Dermis blood vessel endothelial cell (primary cell): ENCODE results near the gene DUSP22. TPM values are rescaled to one million over a fixed set of nuclear protein-coding genes. Genes with fewer than 3 reads are reported as not detected.
"Not testable (repeated sequence)": the region's sequence is repeated elsewhere in the genome, so short reads cannot be mapped to it uniquely, and the experiment has no call there.

Experiments used
- DNase-seq: peaks from one replicate; pipeline ENCODE4 v3.0.0; 2010
- total RNA-seq: library from RNA; depleted of rRNA; stranded (reverse); fragments of >200 nt; gene quantifications from 2 replicates; pipeline ENCODE4 v1.2.3, GENCODE V29; 2014

The DUSP22 gene
- total RNA-seq, 1 donor from 2014 or later = 40.8 TPM

DNA sequence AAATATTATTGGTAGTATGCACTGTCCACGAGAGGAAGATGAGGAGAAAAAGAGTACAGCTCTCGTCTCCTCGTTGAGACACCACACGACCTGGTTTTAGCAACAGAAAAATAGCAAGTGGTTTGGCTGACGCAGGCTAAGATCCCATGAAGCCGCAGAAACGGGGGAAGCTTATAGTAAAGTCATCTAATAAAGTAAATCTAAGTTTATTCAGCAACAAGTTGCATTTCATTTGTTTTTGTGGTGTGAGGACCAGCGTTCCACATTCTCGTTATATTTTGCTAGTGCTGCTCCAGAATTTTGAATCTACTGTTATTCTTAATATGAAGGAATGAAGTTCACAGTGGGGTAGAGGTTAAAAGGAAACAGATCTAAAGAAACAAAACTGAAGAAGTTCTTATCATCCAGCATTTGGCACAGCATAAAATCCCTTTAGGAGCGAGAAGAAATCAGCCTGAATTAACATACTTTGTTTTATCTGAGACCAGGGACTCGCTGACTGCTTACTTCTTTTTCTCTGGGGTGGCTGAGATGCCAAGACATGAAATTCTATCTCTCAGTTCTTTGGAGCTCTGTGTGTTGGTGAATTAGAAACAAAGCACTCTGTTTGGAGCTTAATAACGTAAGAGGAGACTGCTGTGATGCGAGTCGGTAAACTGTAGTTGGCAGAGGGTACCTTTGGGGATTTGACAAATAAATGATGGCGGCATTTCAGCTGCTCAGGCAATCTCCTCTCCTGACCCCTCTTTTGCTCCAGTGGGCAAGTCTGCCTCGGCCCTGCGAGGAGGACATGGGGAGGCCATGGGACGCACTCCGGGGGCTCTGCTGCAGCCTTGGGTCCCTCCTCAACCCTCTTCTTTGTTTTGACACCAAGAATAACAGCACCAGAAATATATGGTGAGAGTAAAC, 74.4 kb downstream of the DUSP22 start:
- DNase-seq = no peak

DNA sequence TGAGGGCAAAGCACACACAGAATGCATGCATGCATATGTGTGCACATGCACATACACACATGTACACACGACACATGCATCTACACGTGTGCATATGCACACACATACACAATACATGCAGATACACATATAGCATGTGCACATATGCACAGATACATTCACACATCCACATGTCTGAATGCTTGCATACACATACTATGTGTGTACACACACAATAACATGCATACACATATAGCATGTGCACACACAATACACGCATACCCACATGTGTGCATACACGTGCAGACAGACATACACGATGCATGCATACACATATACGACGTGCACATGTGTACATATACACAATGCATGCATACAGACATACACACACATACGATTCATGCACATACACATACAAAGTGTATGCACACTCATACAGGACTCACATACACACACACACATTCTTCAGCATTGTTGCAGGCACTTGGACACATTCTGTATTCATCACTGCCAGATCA, 75.1 kb downstream of the DUSP22 start:
- DNase-seq = no peak

DNA sequence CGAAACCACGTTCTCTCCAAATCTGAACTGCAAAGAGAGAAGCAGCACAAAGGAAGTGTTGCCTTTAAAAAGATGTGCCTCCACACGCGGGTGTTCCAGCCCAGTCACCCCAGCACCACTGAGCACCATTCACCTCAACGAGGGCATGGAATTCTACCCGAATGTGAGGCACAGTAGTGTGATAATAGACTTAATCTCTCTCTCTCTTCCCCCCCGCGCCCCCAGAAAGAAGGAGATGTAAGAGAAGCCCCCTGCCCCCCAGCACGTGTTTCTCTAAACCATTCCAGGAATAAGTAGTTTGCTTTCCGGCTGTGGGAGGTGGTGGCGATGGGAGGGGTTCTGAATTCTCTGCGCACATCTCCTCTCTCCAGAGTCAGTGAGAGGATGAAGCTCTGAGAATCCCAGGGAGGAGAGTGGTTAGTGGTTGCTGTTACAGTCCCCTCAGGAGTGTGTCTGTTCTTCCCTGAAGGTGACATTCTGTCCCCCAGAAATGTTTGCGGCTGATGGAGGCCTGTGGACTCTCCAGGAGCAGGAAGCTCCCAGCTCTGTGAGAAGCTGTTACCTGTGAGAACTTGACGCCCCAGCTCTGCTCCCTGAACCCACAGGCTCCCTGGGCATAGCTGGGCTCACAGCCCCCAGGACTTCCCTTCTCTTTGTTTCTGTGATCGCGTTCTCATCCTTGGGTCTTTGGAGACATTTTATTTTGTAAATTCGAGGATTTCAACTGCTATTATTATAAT, 75.8 kb downstream of the DUSP22 start:
- DNase-seq = no peak

DNA sequence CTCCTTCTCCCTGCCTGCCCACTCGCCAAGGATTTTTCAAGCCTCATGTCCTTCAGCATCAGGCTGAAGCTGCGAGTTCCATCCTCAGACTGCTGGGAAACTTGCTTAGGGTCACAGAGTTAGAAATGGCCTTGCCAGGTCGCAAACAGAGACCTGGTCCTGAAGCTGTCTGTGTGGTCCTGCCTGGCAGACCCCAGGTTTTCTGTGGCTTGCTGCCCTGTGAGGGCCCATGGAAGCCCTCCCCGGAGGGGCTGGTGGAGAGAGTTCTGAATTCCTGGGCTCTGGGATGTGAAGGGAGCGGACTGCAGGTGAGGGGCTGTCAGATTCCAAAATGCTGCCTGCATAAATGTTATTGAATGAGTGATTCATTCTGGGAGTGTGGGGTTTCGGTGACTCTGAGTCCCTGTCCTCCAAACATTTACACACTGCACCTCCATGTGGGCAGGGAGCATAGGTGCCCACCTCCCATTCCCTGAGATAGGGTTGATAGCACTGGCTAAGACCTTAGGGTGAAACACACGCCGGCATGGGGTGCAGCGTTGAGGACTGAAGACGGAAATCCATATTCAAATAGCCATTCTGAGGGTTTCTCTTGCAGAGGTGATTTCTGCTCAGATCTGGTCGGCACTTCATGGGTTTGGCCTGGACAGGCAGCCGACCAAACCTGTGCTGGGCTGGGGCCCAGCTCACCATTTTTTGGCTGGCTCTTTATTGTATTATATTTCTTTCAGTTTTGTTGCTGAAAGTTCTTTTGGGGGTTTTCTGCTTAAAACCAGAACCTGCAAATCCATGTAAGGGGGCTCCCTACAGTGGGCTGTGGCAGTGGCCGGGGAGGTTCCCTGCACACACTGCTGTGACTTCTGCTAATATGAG, 77.5 kb downstream of the DUSP22 start:
- no peak for DNase-seq

DNA sequence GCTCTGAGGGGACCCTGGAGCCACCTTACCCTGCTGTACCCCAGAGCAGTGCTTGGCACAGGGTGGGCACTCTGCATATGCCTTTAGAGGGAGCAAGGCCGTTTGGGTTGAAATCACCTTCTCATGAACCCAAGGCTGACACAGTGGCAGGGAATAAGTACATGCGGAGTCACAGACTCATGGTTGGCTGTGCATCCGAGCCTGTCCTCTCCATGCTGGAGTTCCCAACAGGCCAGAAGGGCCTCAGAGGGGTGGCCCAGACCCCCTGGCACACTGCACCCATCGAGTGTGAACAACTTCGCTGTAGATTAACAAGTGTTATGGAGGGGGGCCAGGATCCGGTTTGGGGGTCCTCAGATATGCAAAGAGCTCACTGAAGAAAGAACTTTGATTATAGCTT, 78.3 kb downstream of the DUSP22 start:
- no peak for DNase-seq

DNA sequence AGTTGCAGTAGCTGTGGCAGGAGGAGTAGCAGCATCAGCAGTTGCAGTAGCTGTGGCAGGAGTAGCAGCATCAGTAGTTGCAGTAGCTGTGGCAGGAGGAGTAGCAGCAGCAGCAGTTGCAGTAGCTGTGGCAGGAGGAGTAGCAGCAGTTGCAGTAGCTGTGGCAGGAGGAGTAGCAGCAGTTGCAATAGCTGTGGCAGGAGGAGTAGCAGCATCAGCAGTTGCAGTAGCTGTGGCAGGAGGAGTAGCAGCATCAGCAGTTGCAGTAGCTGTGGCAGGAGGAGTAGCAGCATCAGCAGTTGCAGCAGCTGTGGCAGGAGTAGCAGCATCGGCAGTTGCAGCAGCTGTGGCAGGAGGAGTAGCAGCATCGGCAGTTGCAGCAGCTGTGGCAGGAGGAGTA, 79.6 kb downstream of the DUSP22 start:
- not testable (repeated sequence) for DNase-seq

DNA sequence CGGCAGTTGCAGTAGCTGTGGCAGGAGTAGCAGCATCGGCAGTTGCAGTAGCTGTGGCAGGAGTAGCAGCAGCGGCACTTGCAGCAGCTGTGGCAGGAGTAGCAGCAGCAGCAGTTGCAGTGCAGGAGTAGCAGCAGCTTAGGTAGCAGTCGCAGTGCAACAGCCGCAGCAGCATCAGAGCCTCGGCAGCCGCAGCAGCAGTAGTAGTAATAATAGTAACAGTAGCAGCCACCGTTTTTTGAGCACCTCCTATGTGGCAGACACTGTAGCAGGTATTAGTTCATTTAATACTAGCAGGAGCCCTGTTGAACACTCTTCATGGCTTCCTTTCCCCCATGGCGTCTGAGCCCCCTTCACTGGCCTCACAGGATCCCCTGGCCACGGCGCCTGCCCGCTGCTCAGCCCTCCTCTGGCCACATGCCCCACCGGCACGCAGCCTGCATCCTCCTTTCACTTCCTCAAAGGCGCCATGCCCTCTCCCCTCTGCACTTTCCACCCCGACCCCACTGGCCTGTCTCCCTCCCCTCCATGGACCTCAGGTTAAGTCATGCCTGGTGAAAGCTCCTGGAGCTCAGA, 80.1 kb downstream of the DUSP22 start:
- DNase-seq = no peak

DNA sequence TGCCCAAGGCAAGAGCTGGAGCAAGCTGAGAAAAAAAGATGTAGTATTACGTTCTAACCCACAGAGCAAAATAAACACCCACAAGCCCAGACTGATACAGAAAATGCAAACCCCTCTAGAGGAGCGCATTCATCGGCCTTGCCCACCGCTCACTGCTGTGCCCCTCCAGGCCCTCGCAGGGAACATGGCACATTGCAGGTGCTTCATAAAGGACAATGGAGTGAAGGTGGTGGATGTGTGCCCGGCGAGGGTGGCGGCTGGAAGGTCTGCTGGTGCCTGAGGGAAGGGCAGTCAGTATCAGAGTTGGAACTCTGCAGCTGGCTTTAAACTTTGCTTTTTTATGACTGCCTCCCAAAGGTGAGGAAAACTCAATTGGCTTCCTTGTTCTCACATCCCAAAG, 80.7 kb downstream of the DUSP22 start:
- no peak for DNase-seq

DNA sequence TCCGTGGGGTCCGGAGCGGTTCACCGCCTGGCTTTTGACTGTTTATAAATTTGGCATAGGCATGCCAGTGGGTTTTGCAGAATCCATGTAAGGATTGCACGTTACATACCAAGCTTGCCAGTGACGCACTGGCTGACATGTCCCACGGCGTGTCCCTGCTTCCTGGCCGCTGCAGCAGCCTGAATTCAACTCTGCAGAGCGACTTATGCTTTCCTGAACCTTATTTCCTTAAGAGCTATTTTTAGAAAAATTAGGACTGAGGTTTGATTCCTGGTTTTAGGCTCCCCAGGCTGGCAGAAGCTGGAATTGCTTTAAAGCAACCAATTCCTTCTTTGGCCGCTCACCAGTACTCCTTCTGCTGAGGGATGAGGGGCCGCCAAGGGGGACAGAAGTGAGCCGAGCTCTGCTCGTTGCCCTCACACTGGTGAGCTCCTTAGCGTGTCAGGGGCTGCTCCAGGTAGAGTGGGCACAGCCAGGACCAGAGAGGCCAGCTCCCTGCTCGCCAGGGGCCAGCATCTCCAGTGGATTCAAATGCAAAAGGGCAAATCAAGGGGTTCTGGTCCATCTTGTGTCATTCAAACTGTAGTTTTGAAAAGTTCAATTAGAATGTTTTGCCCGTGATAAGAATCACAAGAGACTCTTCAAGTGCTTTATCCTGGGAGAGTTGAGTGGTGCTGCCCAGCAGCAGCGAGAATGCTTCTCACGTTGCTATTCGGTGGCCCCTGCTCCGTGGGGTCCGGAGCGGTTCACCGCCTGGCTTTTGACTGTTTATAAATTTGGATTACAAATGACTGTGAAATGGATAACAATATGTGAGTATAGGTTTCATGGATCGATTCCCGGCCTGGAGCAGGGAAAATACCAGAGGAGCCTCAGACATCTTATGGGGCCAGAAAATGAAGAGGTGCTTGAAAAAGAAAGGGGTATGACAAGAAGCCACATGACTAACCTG, 81.8 kb downstream of the DUSP22 start:
- peak; percentile 17 for DNase-seq

DNA sequence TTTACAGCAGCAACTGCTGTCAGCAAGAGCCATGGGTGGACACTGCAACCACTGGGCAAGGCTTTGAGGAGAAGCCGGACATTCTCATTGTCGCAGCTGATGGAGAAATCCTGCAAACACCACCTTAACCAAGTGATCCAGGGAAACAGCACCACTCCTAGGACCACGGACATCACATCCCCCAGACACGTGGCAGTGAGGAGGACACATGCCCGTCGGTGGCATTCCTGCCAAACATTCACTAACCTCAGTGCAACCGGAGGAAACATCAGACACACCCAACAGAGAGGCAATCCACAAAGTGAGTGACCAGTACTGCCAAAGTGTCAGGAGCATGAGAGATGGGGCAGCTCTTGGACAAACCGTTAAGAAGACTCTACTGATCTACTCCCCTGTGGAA, 82.7 kb downstream of the DUSP22 start:
- DNase-seq = no peak

DNA sequence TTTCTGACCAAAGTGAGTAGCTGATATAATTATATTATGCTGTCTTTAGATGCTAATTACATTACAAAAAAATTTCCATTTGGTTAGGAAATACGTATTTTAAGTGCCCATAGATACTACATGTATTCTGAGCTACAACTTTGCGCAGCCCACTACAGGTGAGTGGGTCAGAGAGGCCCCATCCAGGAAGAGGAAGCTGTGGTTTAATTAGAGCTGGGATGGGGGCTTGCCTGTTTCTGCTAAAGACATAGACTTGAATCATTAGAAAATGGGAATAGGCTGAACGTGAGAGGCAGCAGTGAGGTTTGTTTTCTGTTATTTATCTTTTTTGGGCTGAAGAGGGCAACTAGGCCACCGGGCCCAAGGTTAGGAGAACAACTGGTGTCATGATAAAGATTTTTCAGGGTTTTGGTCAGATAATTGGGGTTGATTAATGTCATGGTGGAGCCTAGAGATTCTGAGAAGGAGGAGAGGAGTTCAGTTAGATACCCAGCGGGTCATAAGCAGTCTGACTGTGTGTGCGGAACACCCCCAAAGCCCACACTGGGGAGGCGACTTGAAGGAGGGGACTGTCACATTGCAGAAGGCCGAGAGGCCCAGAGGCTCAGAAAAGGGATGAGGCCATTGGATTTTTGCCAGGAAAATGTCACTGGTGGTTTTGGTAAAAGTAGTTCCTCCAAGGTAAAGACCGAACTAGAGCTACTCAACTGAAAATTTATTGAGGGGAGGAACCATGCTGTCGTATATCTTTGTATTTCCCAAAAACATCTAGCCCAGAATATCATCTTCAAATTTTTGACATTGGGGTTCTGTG, 84.7 kb downstream of the DUSP22 start:
- DNase-seq = no peak

DNA sequence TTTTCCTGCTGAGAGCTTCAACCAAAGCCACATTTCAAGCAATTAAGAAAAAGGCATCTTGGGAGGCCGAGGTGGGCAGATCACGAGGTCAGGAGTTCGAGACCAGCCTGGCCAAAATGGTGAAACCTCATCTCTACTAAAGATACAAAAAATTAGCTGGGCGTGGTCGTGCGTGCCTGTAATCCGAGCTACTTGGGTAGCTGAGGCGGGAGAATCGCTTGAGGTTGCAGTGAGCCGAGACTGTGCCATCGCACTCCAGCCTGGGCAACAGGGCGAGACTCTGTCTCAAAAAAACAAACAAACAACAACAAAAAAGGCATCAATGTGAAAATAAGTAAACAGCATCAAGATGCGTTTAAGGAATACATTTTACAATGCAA, 85.3 kb downstream of the DUSP22 start:
- DNase-seq = not testable (repeated sequence)

DNA sequence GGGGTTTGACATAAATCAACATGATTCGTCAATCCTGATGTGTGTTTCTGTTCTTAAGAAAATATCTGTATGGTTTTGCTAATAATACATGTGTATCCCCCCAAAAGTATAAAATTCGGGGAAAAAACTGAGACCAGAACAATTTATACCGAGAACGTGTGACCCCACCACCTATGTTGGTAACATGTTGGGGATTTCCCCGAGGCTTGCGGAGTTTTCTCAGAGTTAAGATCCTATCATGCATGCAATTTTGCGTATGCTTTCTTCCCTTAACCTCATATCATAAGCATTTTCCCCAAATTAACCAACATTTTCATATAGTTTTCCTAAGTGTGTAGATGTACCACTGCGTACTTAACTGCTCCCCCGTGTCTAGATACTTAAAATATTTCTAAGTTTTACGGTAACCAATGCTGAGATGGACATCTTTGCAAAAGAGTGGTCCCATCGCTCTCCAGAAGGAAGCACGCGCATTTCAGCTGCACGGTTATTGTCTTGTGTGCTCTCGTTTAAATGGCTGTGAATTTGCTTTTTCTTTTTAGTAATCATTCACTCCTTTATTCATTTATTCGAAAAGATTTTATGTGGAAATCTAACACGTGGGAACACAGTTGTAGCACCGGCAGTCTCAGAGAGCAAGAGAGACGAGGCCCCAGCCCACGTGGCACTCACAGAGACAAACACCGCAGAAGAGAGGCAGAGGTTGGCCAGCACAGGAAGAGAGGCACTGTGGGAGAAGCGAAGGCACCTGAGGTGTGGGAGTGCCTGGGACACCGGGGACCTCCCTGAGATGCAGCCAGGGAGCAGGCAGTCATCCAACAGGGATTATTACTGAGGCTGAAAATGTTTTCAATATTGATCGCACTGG, 86.0 kb downstream of the DUSP22 start:
- no peak for DNase-seq

DNA sequence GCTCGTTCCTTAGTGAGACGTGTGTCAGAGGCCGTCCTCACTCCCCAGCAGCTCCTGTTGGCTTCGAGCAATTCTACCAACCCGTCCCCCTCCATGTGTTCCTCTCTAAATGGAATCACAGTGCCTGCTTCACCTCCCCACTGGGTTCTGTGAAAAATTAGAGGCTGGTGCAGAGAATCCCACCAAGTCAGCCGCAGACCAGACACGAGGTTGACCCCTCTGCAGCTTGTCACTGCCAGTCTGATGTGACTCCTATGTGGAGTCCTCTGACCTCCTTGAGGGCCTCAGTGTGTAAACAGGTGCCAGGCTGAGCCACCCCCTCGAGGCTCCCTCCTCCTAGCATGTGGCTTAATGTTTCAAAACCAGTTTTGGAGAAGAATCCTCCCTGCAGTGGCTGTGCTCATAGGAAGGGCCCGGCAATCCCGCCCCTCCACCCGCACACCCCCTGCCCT, 86.7 kb downstream of the DUSP22 start:
- no peak for DNase-seq

DNA sequence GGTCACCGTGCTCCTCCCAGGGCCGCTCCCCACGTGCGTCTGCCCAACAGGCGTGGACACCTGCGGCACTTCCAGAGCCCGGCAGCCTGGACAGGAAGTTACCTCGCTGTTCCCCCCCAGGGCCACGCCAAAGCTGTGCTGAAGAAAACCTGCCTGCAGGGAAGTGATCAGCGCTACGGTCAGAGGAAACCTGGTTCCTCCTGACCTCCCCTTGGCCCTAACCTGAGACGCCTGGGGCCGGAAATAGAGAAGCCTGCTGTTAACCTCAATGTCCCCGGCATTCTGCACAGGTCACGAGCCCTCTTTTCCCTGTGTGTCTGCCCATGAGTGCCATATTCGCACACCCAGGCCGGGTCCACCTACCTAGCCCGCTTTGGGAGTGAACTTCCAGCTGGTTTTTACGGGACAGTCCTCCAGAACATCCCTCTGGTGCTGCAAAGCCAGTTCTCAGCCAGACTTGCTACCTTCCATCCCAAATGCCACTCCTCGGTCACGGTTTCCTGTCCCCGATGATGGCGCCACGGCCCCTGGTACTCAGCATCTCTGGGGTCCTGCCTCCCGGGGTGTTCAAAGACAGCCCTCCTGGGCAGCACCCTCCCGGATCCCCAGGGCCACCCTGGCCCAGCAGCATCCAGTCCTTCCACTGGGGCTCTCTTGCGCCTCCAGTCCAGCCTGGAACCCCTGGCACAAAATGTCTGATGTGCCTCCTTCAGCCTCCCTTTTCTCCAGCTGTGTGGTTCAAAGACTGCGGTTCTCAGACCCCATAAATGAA, 87.3 kb downstream of the DUSP22 start:
- no peak for DNase-seq

DNA sequence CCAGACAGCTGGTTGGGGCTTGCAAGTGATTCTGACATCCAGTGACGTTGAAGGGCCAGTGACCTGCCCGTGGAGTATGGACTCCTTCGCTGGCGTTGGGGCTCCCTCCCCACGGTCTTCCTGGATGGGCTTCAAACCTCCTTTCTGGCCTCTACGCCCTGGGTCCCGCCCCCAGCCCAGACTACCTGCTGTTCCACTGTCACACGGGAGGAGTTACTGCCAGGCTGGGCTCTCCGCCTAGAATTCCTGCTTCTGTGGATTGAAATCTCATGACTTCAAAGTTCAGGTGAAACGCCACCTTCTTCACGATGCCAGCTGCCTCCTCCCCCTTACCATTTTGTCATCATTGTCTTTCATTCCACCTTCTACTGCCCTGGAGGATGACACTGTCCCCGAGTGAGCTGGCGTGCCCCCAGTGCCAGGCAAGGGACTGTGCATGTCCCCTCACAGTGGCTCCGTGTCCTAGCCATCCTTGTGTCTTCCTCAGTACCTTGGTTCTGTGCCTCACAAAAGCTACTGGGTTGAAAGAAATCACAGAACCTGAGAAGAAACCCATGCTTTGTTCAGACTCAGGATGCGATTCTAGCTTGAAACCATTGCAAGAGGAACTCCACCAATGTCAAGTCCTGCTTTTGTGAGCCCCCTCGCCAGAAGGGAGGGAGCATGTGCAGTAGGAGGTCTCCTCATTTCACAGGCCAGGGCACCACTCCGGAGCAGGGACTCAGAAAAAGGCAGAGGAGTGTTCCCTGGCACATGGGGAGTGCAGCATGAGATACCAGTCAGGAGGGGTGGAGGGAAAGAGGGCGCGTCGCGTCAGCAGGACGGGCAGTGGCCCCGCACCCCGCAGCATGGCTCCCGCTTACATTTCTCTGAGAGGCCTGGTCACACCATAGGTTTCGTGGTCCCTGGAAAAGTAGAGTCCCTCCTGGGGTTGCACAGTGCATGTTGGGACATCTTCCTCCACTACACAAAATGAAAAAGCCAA, 88.2 kb downstream of the DUSP22 start:
- no peak for DNase-seq
